HFFc6 (cell line): ENCODE results near the gene MYBPC3. TPM values are rescaled to one million over a fixed set of nuclear protein-coding genes. Genes with fewer than 3 reads are reported as not detected.

Source experiments
- DNase-seq: peaks from one replicate; pipeline ENCODE4 v3.0.0-alpha.2; 2018
- H3K27ac Mint-ChIP-seq: 2 replicates; pipeline ENCODE4 v1.8.0; 2020; ENCODE audit warnings: mild to moderate bottlenecking, mixed read lengths
- H3K27me3 Mint-ChIP-seq: 2 replicates; pipeline ENCODE4 v1.8.0; 2021; ENCODE audit warnings: mild to moderate bottlenecking, moderate library complexity, mixed read lengths; ENCODE audit not compliant: insufficient read depth
- H3K36me3 Mint-ChIP-seq: 2 replicates; pipeline ENCODE4 v1.8.0; 2021; ENCODE audit warnings: low read depth, mixed read lengths
- H3K4me1 Mint-ChIP-seq: 2 replicates; pipeline ENCODE4 v1.8.0; 2020; ENCODE audit warnings: low read depth, mixed read lengths
- H3K4me3 Mint-ChIP-seq: 2 replicates; pipeline ENCODE4 v1.8.0; 2020; ENCODE audit warnings: mild to moderate bottlenecking, moderate library complexity, mixed read lengths
- H3K9me3 Mint-ChIP-seq: 2 replicates; pipeline ENCODE4 v1.8.0; 2020; ENCODE audit warnings: mild to moderate bottlenecking, mixed read lengths
- CTCF ChIP-seq: fragments of 200-600 bp; sonication (generic); IDR thresholded peaks from 2 replicates; pipeline ENCODE4 v1.5.0; 2021; ENCODE audit warnings: antibody characterized with exemption, mild to moderate bottlenecking
- total RNA-seq, 6 experiments: library from RNA; stranded (reverse); fragmentation: NEBNext Ultra II Directional; extraction: Animal tissue kit (Norgen Biotek cat#: 25700); gene quantifications; 2 replicates in 1 of 6; 3 replicates in 5 of 6; pipeline ENCODE4 v1.2.3, GENCODE V29; 2021

MYBPC3 gene
- total RNA-seq, 6 experiments from 2014 or later: not detected

DNA sequence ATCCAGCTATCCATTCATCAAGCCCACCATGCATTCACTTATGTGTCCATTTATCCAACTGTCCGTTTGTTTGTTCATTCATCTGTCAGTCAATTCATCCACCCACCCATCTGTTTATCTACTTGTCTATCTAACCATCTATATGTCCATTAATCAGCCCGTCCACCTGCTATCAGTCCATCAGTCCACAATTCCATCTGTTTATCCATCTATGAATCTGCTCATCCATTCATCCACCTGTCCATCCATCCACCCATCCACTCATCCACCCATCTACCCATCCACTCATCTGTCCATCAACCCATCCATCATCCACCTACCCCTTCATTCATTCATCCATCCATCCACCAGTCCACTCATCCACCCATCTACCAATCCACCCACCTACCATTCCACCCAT is 26.8 kb upstream of the MYBPC3 start:
- Mint-ChIP-seq H3K4me1 (peaks cover 7% of the 10 kb centered on the region), H3K27me3 (peaks cover 3% of the 10 kb centered on the region), H3K4me3 (no peak overlapping the region), H3K9me3 (no peaks in the 10 kb centered on the region), H3K27ac (no peak overlapping the region), H3K36me3 (no peaks in the 10 kb centered on the region)
- TF ChIP-seq CTCF: no peak
- DNase-seq: no peak

GRCh38 chr11:47378836-47379170 is 26.3 kb upstream of the MYBPC3 start:
- Mint-ChIP-seq H3K27me3 (peaks cover 3% of the 10 kb centered on the region), H3K27ac (no peak overlapping the region), H3K9me3 (no peaks in the 10 kb centered on the region), H3K4me3 (no peak overlapping the region), H3K4me1 (peaks cover 12% of the 10 kb centered on the region), H3K36me3 (no peaks in the 10 kb centered on the region)
- no peak for TF ChIP-seq CTCF
- DNase-seq: no peak

DNA sequence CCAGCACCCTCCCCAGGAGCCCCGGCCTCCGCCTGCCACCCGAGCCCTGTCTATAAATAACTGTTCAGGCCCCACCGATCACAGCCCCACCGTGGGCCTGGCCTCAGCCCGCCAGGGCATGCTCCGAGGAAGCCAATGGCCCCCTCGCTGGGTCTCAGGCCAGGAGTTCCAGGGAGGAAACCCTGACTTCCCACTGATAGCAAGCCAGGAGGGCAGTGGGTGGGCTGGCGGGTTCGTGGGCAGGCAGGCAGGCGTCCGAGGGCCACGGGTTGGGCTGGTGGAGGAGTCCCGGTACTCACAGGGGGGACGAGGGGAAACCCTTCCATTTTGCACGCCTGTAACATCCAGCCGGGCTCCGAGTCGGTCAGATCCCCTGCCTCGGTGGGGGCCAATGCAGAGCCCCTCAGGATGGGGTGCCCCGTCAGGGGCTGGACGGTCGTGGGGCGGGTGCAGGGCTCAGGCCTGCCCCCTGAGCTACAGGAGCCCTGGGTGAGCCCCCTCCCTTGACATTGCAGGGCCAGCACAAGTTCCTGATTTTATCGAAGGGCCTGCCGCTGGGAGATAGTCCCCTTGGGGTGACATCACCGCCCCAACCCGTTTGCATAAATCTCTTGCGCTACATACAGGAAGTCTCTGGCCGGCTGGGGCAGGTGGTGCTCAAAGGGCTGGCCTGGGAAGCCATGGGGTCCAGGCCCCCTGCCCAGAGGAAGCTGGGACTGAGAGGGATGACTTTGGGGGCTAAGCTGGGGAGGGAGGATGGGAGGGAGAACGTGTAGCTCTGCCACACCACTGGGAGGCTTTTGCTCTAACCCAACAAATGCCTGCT is 25.7 kb upstream of the MYBPC3 start, which contains the start of gene SPI1:
Gene SPI1, minus strand, starts transcription at position 538 of the 826 bp plus-strand sequence. Its CDS starts 194 bp downstream, at position 344.
- Mint-ChIP-seq H3K9me3 (no peaks in the 10 kb centered on the region), H3K27me3 (peaks cover 3% of the 10 kb centered on the region), H3K27ac (no peak within 1 kb of the TSS), H3K4me1 (peaks cover 13% of the 10 kb centered on the region), H3K4me3 (no peak within 1 kb of the TSS), H3K36me3 (no peaks in the 10 kb centered on the region)
- DNase-seq: no peak
- no peak for TF ChIP-seq CTCF

DNA sequence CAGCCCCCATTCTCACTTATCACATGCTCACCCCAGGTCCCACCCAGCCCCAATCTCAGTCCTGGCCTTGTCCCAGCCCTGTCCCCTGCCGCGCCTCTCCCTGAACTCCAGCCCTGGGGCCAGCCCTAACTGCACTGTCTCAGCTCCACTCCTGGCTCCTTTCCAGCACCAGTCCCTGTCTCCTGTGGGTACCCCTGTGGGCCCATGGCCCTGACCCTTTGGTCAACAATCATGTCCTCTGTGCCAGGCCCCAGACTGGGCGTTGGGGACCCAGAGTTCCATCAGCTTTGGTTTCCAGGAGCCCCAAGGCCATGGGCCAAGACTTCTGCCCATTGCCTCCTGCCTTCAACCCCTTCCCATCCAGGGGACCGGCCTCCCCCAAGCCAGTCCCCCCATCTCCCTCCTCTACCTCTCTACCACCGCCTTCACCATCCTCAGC is 25.1 kb upstream of the MYBPC3 start:
- peaks cover 2% of the 10 kb centered on the region; the same call in 1 of the 2 replicates for H3K27me3 Mint-ChIP-seq
- no peaks in the 10 kb centered on the region for H3K36me3 Mint-ChIP-seq
- H3K9me3 Mint-ChIP-seq: no peaks in the 10 kb centered on the region
- DNase-seq: no peak
- TF ChIP-seq CTCF: no peak
- peaks cover 13% of the 10 kb centered on the region for H3K4me1 Mint-ChIP-seq
- no peak overlapping the region for H3K27ac Mint-ChIP-seq
- no peak overlapping the region for H3K4me3 Mint-ChIP-seq

GRCh38 chr11:47376525-47377371 is 24.2 kb upstream of the MYBPC3 start:
- Mint-ChIP-seq H3K27ac (no peak overlapping the region), H3K36me3 (no peaks in the 10 kb centered on the region), H3K4me1 (peaks cover 13% of the 10 kb centered on the region), H3K4me3 (no peak overlapping the region), H3K27me3 (peaks cover 1% of the 10 kb centered on the region), H3K9me3 (no peaks in the 10 kb centered on the region)
- no peak for TF ChIP-seq CTCF
- no peak for DNase-seq
